HepG2 (cell line): Measurements from ENCODE around the gene DNAJB2. TPM values are rescaled to one million over a fixed set of nuclear protein-coding genes. Genes with fewer than 3 reads are reported as not detected.
A peak's percentile ranks its signal among the peaks of the same experiment; 100 is the strongest.

Experiments
- CENPBD1 ChIP-seq: sonication (generic); formaldehyde crosslinking; IDR thresholded peaks from 2 replicates; pipeline ENCODE4 v1.8.0; 2022; ENCODE audit warnings: missing genetic modification reagents, low read depth, mild to moderate bottlenecking, borderline replicate concordance
- HNF4G ChIP-seq, 2 experiments: sonication (generic) in 1 of 2; formaldehyde crosslinking in 1 of 2; IDR thresholded peaks; 2 replicates each; pipeline versions ENCODE4 v1.4.0 to v1.6.1; 2011 to 2020; ENCODE audit warnings: borderline replicate concordance in 2 of 2, low read depth in 2 of 2, mild to moderate bottlenecking in 2 of 2, low read length in 1 of 2, missing genetic modification reagents in 1 of 2, moderate library complexity in 1 of 2
- HOXA7 ChIP-seq: sonication (generic); formaldehyde crosslinking; IDR thresholded peaks from 2 replicates; pipeline ENCODE4 v1.8.1; 2022; ENCODE audit warnings: mild to moderate bottlenecking, missing genetic modification reagents, moderate library complexity
- KDM5A ChIP-seq: fragments of 200-600 bp; sonication (generic); IDR thresholded peaks from 2 replicates; pipeline ENCODE4 v1.7.0; 2018; ENCODE audit warnings: antibody characterized with exemption, mild to moderate bottlenecking, low read length, borderline replicate concordance
- KLF11 ChIP-seq: IDR thresholded peaks from 2 replicates; pipeline ENCODE4 v1.6.1; 2016; ENCODE audit warnings: missing compliant biosample characterization
- MLLT10 ChIP-seq: sonication (generic); formaldehyde crosslinking; IDR thresholded peaks from 2 replicates; pipeline ENCODE4 v1.4.0; 2020; ENCODE audit warnings: missing genetic modification reagents
- MTA1 ChIP-seq: sonication (generic); formaldehyde crosslinking; IDR thresholded peaks from 2 replicates; pipeline ENCODE4 v1.4.0; 2020; ENCODE audit warnings: missing genetic modification reagents, mild to moderate bottlenecking, borderline replicate concordance
- NAIF1 ChIP-seq: sonication (generic); formaldehyde crosslinking; IDR thresholded peaks from 2 replicates; pipeline ENCODE4 v1.5.0; 2020; ENCODE audit warnings: mild to moderate bottlenecking, missing genetic modification reagents, borderline replicate concordance
- NCOA1 ChIP-seq: sonication (generic); formaldehyde crosslinking; IDR thresholded peaks from 2 replicates; pipeline ENCODE4 v1.9.0; 2021; ENCODE audit warnings: missing genetic modification reagents
- PAWR ChIP-seq: sonication (generic); formaldehyde crosslinking; IDR thresholded peaks from 2 replicates; pipeline ENCODE4 v1.4.0; 2020; ENCODE audit warnings: missing genetic modification reagents, mild to moderate bottlenecking, borderline replicate concordance
- RBM39 ChIP-seq: fragments of 200-400 bp; formaldehyde crosslinking; IDR thresholded peaks from one replicate; pipeline ENCODE4 v1.6.1; 2018; ENCODE audit warnings: antibody characterized with exemption, mild to moderate bottlenecking, low read depth, low read length; ENCODE audit not compliant: poor library complexity, severe bottlenecking
- TBP ChIP-seq: sonication (generic); formaldehyde crosslinking; IDR thresholded peaks from 2 replicates; pipeline ENCODE4 v1.5.0; 2020; ENCODE audit warnings: missing genetic modification reagents
- THYN1 ChIP-seq: sonication (generic); formaldehyde crosslinking; IDR thresholded peaks from 2 replicates; pipeline ENCODE4 v1.8.1; 2023; ENCODE audit warnings: low read depth, mild to moderate bottlenecking, moderate library complexity, missing genetic modification reagents, borderline replicate concordance
- TP53 ChIP-seq: sonication (generic); formaldehyde crosslinking; conservative IDR thresholded peaks from 2 replicates; pipeline ENCODE4 v1.4.0; 2020; ENCODE audit warnings: missing genetic modification reagents
- TRAFD1 ChIP-seq: sonication (generic); formaldehyde crosslinking; IDR thresholded peaks from 2 replicates; pipeline ENCODE4 v1.5.1; 2020; ENCODE audit warnings: missing genetic modification reagents, mild to moderate bottlenecking, borderline replicate concordance
- U2AF2 ChIP-seq: fragments of 200-400 bp; formaldehyde crosslinking; IDR thresholded peaks from 2 replicates; pipeline ENCODE4 v1.6.1; 2017; ENCODE audit warnings: low read depth, mild to moderate bottlenecking, low read length
- ZBTB33 ChIP-seq: sonication (generic); formaldehyde crosslinking; IDR thresholded peaks from 2 replicates; pipeline ENCODE4 v1.4.0; 2020; ENCODE audit warnings: missing genetic modification reagents
- ZFY ChIP-seq: sonication (generic); formaldehyde crosslinking; IDR thresholded peaks from 2 replicates; pipeline ENCODE4 v1.4.0; 2020; ENCODE audit warnings: missing genetic modification reagents
- ZNF430 ChIP-seq: sonication (generic); formaldehyde crosslinking; IDR thresholded peaks from 2 replicates; pipeline ENCODE4 v1.9.0; 2021; ENCODE audit warnings: mild to moderate bottlenecking, missing genetic modification reagents
- ZNF572 ChIP-seq: sonication (generic); formaldehyde crosslinking; IDR thresholded peaks from 2 replicates; pipeline ENCODE4 v1.5.1; 2020; ENCODE audit warnings: mild to moderate bottlenecking, missing genetic modification reagents
- ZNF780A ChIP-seq: sonication (generic); formaldehyde crosslinking; IDR thresholded peaks from 2 replicates; pipeline ENCODE4 v1.8.0; 2022; ENCODE audit warnings: mild to moderate bottlenecking, missing genetic modification reagents, moderate library complexity
- ZSCAN22 ChIP-seq: sonication (generic); formaldehyde crosslinking; IDR thresholded peaks from 2 replicates; pipeline ENCODE4 v1.4.0; 2020; ENCODE audit warnings: mild to moderate bottlenecking, missing genetic modification reagents
- ZSCAN9 ChIP-seq: IDR thresholded peaks from 2 replicates; pipeline ENCODE4 v1.6.1; 2016; ENCODE audit warnings: borderline replicate concordance
- ZUFSP ChIP-seq: sonication (generic); formaldehyde crosslinking; IDR thresholded peaks from 2 replicates; pipeline ENCODE4 v1.9.0; 2021; ENCODE audit warnings: missing genetic modification reagents, mild to moderate bottlenecking, borderline replicate concordance
- polyA plus RNA-seq, 8 experiments: library from polyadenylated mRNA; depleted of rRNA in 3 of 8; stranded (reverse) in 7 of 8; unstranded in 1 of 8; fragments of >200 nt; fragmentation: Illumina TruSeq in 4 of 8; extraction: Trizol in 4 of 8; gene quantifications; 2 replicates each; pipeline versions ENCODE4 v1.2.1 to v1.2.3, GENCODE V29; 2011 to 2016; ENCODE audit warnings: low read depth in 4 of 8, missing spikeins in 1 of 8, mixed read lengths in 1 of 8; ENCODE audit not compliant: insufficient read depth in 1 of 8
- total RNA-seq, 5 experiments: library from RNA; depleted of rRNA; stranded (reverse); fragments of >200 nt; fragmentation: Illumina TruSeq; extraction: Trizol; gene quantifications; 2 replicates each; pipeline ENCODE4 v1.2.3, GENCODE V29; 2016; ENCODE audit warnings: low read depth in 1 of 5

The DNAJB2 gene
- total and polyA plus RNA-seq, 2 of the 13 experiments (the other 11 are each of a cell fraction or from before 2014, with no cell fraction given) = 21.3 to 31.1 TPM

GRCh38 chr2:219249203-219249980, 29.8 kb upstream of the DNAJB2 start (continued):
- TF ChIP-seq CENPBD1 (CRISPR knock-in tag) (no peak), HOXA7 (CRISPR knock-in tag) (no peak), PAWR (no peak), KDM5A (no peak; the same call in 1 of the 2 replicates), NCOA1 (no peak), ZUFSP (CRISPR knock-in tag) (no peak), KLF11 (no peak), MTA1 (CRISPR knock-in tag) (peak; percentile 64; the same call in 1 of the 2 replicates), HNF4G (IDR thresholded peaks at IDR 0.05; ENCODE audit: borderline replicate concordance, low read depth, low read length) (no peak), HNF4G (CRISPR knock-in tag; IDR thresholded peaks at IDR 0.05; ENCODE audit: borderline replicate concordance, low read depth) (peak; percentile 40; the same call in 1 of the 2 replicates), RBM39 (no peak), ZNF572 (CRISPR knock-in tag) (no peak), ZFY (CRISPR knock-in tag) (peak; percentile 81), MLLT10 (no peak), TRAFD1 (CRISPR knock-in tag) (no peak), TBP (CRISPR knock-in tag) (no peak), ZNF780A (no peak; the same call in 1 of the 2 replicates), TP53 (no peak), NAIF1 (CRISPR knock-in tag) (no peak), ZSCAN22 (no peak), ZNF430 (CRISPR knock-in tag) (peak; percentile 75; the same call in 1 of the 2 replicates), THYN1 (CRISPR knock-in tag) (no peak), ZBTB33 (CRISPR knock-in tag) (peak; percentile 4; the same call in 1 of the 2 replicates), U2AF2 (no peak), ZSCAN9 (CRISPR knock-in tag) (no peak; the same call in 1 of the 2 replicates)
